Activated CD8-positive, alpha-beta T cell treated with anti-CD3 and anti-CD28 coated beads, Interleukin-2, amount 10 ng/mL, durations not matched to agents 7 days and 5 days (primary cell): ENCODE results near the gene WDR6. TPM values are rescaled to one million over a fixed set of nuclear protein-coding genes. Genes with fewer than 3 reads are reported as not detected.

ENCODE experiments used
- ATAC-seq: fragments of 150-1000 bp; cut with Tn5 transposase; one replicate; pipeline ENCODE4 v1.10.0; 2021; ENCODE audit warnings: moderate library complexity
- CTCF ChIA-PET: fragments of 350-600 bp; sonication (Branson Sonifier 250); formaldehyde crosslinking; loops from one replicate; lab custom pipeline; 2021; ENCODE audit warnings: antibody characterized with exemption; lab: Charles Lee
- POLR2A ChIA-PET: fragments of 350-600 bp; sonication (Branson Sonifier 250); formaldehyde crosslinking; loops from one replicate; lab custom pipeline; 2021; ENCODE audit warnings: antibody characterized with exemption; lab: Charles Lee
- DNase-seq: peaks from one replicate; pipeline ENCODE4 v3.0.0-alpha.2; 2020
- H3K27ac Mint-ChIP-seq: one replicate; pipeline ENCODE4 v1.8.0; 2021; ENCODE audit warnings: mild to moderate bottlenecking, mixed read lengths
- H3K27me3 Mint-ChIP-seq: one replicate; pipeline ENCODE4 v1.8.0; 2021; ENCODE audit warnings: low read depth, mixed read lengths
- H3K36me3 Mint-ChIP-seq: one replicate; pipeline ENCODE4 v1.8.0; 2021; ENCODE audit warnings: low read depth, mixed read lengths
- H3K4me1 Mint-ChIP-seq: one replicate; pipeline ENCODE4 v1.8.0; 2021; ENCODE audit warnings: low read depth, mixed read lengths
- H3K4me3 Mint-ChIP-seq: one replicate; pipeline ENCODE4 v1.8.0; 2021; ENCODE audit warnings: mild to moderate bottlenecking, mixed read lengths
- H3K9me3 Mint-ChIP-seq: one replicate; pipeline ENCODE4 v1.8.0; 2022; ENCODE audit warnings: mixed read lengths; ENCODE audit not compliant: insufficient read depth
- total RNA-seq, 2 experiments: library from RNA; stranded (reverse); gene quantifications; one replicate each; pipeline ENCODE4 v1.2.3, GENCODE V29; 2021

The WDR6 gene
- total RNA-seq, 2 experiments from 2014 or later = 134 to 140 TPM

DNA sequence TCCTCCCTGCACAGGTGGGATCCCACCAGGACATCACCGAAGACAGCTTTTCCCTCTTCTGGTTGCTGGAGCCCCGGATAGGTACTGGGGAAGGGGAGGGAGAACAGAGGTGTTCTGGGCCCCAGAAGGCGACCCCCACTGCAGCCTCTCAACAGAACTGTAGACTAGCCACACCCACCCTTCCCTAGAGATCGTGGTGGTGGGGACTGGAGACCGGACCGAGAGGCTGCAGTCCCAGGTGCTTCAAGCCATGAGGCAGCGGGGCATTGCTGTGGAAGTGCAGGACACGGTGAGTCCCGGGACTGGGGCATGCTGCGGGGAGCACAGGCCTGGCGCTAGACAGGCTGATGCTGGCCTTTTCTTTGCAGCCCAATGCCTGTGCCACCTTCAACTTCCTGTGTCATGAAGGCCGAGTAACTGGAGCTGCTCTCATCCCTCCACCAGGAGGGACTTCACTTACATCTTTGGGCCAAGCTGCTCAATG lies 15.5 kb downstream of the WDR6 start:
- H3K36me3 Mint-ChIP-seq = peaks cover 61% of the 10 kb centered on the region
- POLR2A ChIA-PET = interaction anchor here (0.5 to 8.2 kb wide), 14 partner anchors 10 to 394 kb away, joined by 3 to 160 read pairs (median 5); partner anchors contain the start of genes IP6K2, P4HTM, QRICH1 and SLC25A20
- ATAC-seq = no peak
- H3K27me3 Mint-ChIP-seq = no peaks in the 10 kb centered on the region
- H3K27ac Mint-ChIP-seq = peak overlapping the region; percentile 99
- H3K9me3 Mint-ChIP-seq = no peaks in the 10 kb centered on the region
- CTCF ChIA-PET = interaction anchor here (0.9 to 19.2 kb wide), 9 partner anchors 9 to 587 kb away, joined by 3 to 319 read pairs (median 11); partner anchors contain the start of genes NICN1, P4HTM, QRICH1 and SLC25A20
- peak overlapping the region; percentile 97 for H3K4me3 Mint-ChIP-seq
- peaks cover 60% of the 10 kb centered on the region for H3K4me1 Mint-ChIP-seq
- peak; percentile 27 for DNase-seq

GRCh38 chr3:49023775-49024174 lies 16.6 kb downstream of the WDR6 start:
- CTCF ChIA-PET = interaction anchor here (1.2 to 19.2 kb wide), 2 partner anchors 33 to 70 kb away, joined by 5 to 319 read pairs; partner anchors contain the start of genes P4HTM and QRICH1
- H3K4me3 Mint-ChIP-seq = peak overlapping the region; percentile 49
- no peaks in the 10 kb centered on the region for H3K27me3 Mint-ChIP-seq
- DNase-seq (no peak), ATAC-seq (no peak)
- no peaks in the 10 kb centered on the region for H3K9me3 Mint-ChIP-seq
- POLR2A ChIA-PET = interaction anchor here (0.7 to 8.2 kb wide), 5 partner anchors 8 to 69 kb away, joined by 3 to 160 read pairs (median 4); partner anchors contain the start of genes QRICH1 and WDR6
- H3K36me3 Mint-ChIP-seq = peaks cover 68% of the 10 kb centered on the region
- peaks cover 67% of the 10 kb centered on the region for H3K4me1 Mint-ChIP-seq
- H3K27ac Mint-ChIP-seq = peak overlapping the region; percentile 72

GRCh38 chr3:49024449-49024848 lies 17.3 kb downstream of the WDR6 start:
- H3K9me3 Mint-ChIP-seq = no peaks in the 10 kb centered on the region
- peaks cover 71% of the 10 kb centered on the region for H3K36me3 Mint-ChIP-seq
- peaks cover 70% of the 10 kb centered on the region for H3K4me1 Mint-ChIP-seq
- ChIA-PET POLR2A (interaction anchor here (0.7 to 7.8 kb wide), 3 partner anchors 9 to 69 kb away, joined by 3 to 62 read pairs (median 4); partner anchors contain the start of genes QRICH1 and WDR6), CTCF (interaction anchor here (1.2 to 19.2 kb wide), 2 partner anchors 34 to 69 kb away, joined by 5 to 319 read pairs; partner anchors contain the start of genes P4HTM and QRICH1)
- H3K27ac Mint-ChIP-seq = peak overlapping the region; percentile 43
- DNase-seq = no peak
- no peak for ATAC-seq
- no peaks in the 10 kb centered on the region for H3K27me3 Mint-ChIP-seq
- no peak overlapping the region for H3K4me3 Mint-ChIP-seq

DNA sequence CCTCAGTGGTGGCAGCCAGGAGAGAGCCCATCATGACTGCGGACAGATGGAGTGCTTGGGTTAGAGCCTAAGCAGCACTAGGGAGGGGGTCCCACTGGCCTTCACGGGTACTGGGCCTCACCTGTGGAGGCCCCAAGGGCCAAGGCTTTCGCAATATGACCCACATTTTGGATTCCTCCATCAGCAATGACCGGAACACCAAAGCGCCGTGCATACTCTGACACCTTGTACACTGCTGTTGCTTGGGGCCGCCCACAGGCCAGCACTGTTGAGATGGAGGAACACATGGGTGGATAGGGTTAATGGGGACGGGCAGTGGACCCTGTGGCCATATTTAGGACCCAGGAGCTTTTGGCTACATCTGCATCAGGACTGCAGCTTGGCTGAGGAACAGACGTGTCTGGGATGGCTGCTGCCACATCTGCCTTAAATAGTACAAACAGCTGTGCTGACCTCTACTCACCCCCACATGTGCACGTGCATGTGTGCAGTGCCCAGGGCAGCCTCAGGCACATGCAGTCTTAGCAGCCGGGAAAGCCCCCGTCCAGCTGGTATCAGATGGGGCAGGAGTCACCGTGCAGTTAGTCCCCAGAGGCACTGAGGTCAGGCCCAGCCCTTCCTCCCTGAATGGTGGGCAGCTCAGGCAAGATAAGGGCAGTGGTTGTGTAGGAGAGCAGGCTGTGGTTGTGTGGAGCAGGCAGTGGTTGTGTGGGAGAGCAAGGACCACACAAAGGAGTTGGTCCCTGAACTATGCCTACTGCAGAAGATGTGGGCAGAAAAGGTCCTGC lies 18.0 kb downstream of the WDR6 start:
- Mint-ChIP-seq H3K27ac (no peak overlapping the region), H3K9me3 (no peaks in the 10 kb centered on the region), H3K4me3 (no peak overlapping the region), H3K36me3 (peaks cover 76% of the 10 kb centered on the region), H3K27me3 (no peaks in the 10 kb centered on the region), H3K4me1 (peaks cover 68% of the 10 kb centered on the region)
- CTCF ChIA-PET = interaction anchor here (1.2 kb wide), 1 partner anchor 69 kb away, joined by 5 read pairs; the partner anchor contains the start of gene QRICH1
- ATAC-seq (no peak), DNase-seq (no peak)
- POLR2A ChIA-PET = interaction anchor here (1.4 to 1.5 kb wide), 2 partner anchors 8 to 18 kb away, joined by 3 to 4 read pairs; partner anchors contain the start of gene WDR6

DNA sequence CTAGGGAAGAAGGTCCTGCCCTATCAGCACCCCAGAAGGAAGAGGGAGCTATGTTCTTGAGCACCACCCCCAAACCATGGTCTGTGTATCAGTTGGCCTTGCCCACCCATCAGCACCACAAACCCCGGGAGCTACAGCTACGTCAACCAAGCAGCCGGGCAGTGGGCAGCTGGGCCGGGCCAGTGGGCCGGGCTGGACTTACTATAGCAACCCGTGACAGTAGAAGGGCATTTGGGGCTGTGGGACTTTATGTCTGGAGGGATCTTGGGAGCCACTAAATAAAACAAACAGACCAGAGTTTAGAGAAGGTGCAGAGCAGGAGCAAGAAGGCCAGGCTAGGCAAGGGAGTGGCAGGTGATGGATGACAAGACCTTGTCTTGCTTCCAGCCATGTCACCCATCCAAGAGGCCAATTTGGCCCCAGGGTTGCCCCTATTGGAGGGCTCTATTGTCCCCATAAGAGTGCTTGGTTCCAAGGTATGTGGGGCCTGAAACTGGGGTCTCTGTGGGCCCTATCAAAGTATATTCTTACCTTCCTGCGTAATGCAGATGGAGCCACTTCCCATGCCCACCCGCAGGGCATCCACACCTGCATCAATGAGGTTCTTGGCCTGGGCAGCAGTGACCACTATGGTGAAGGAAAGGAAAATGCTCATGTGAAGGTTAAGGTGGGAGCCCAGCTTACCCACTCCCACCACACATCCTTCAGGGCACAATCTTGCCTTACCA lies 18.8 kb downstream of the WDR6 start:
- DNase-seq (no peak), ATAC-seq (no peak)
- Mint-ChIP-seq H3K4me3 (no peak overlapping the region), H3K4me1 (peaks cover 67% of the 10 kb centered on the region), H3K27ac (peak overlapping the region; percentile 50), H3K27me3 (no peaks in the 10 kb centered on the region), H3K9me3 (no peaks in the 10 kb centered on the region), H3K36me3 (peaks cover 78% of the 10 kb centered on the region)
- CTCF ChIA-PET = interaction anchor here (1.0 kb wide), 1 partner anchor 39 kb away, joined by 3 read pairs; no protein-coding TSS in a partner anchor
- POLR2A ChIA-PET = interaction anchor here (0.7 to 1.5 kb wide), 4 partner anchors 8 to 139 kb away, joined by 3 to 5 read pairs (median 4); partner anchors contain the start of genes QRICH1 and WDR6

GRCh38 chr3:49026536-49026935 lies 19.3 kb downstream of the WDR6 start:
- no peak overlapping the region for H3K4me3 Mint-ChIP-seq
- no peak for ATAC-seq
- POLR2A ChIA-PET = interaction anchor here (0.7 to 1.4 kb wide), 3 partner anchors 9 to 139 kb away, joined by 3 to 5 read pairs (median 3); partner anchors contain the start of gene QRICH1

DNA sequence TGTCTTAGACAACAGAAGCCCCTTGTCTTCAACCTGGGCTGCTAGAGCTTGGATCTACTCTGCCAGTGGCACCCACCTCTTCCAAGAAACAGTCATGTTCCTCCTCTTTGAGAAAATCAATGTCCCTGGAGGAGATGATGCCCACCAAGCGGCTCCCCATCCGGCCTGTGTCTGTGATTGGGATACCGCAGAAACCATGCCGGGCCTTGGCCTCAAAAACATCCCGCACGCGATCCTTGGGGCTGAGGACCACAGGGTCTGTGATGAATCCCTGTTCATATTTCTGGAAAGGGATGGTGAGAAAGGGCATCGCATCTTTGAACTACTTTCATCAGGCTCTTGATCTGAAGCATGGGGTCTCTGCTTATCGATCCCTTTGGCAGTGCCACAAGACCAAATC lies 20.4 kb downstream of the WDR6 start:
- peaks cover 86% of the 10 kb centered on the region for H3K36me3 Mint-ChIP-seq
- no peaks in the 10 kb centered on the region for H3K9me3 Mint-ChIP-seq
- ChIA-PET POLR2A (interaction anchor here (2.2 kb wide), 1 partner anchor 38 kb away, joined by 8 read pairs; the partner anchor contains the start of gene P4HTM), CTCF (interaction anchor here (1.1 to 2.2 kb wide), 2 partner anchors 8 to 40 kb away, joined by 5 to 23 read pairs; no protein-coding TSS in a partner anchor)
- H3K27ac Mint-ChIP-seq = peak overlapping the region; percentile 96
- peak overlapping the region; percentile 92 for H3K4me3 Mint-ChIP-seq
- DNase-seq = no peak
- no peaks in the 10 kb centered on the region for H3K27me3 Mint-ChIP-seq
- peaks cover 65% of the 10 kb centered on the region for H3K4me1 Mint-ChIP-seq
- ATAC-seq = no peak

More at GRCh38 chr3:49026536-49026935, 19.3 kb downstream of the WDR6 start:
- H3K9me3 Mint-ChIP-seq = no peaks in the 10 kb centered on the region
- H3K4me1 Mint-ChIP-seq = peaks cover 67% of the 10 kb centered on the region
- DNase-seq = no peak
- peaks cover 81% of the 10 kb centered on the region for H3K36me3 Mint-ChIP-seq
- H3K27me3 Mint-ChIP-seq = no peaks in the 10 kb centered on the region
- CTCF ChIA-PET = interaction anchor here (1.0 kb wide), 1 partner anchor 39 kb away, joined by 3 read pairs; no protein-coding TSS in a partner anchor
- no peak overlapping the region for H3K27ac Mint-ChIP-seq

- Mint-ChIP-seq H3K27me3 (no peaks in the 10 kb centered on the region), H3K27ac (peak overlapping the region; percentile 96), H3K4me3 (peak overlapping the region; percentile 92), H3K36me3 (peaks cover 84% of the 10 kb centered on the region), H3K9me3 (no peaks in the 10 kb centered on the region), H3K4me1 (peaks cover 58% of the 10 kb centered on the region)
- POLR2A ChIA-PET = interaction anchor here (0.7 to 2.2 kb wide), 6 partner anchors 9 to 311 kb away, joined by 3 to 22 read pairs (median 8); partner anchors contain the start of genes DALRD3, IP6K2, P4HTM and WDR6
- ATAC-seq (no peak), DNase-seq (no peak)
- CTCF ChIA-PET = interaction anchor here (0.8 to 2.2 kb wide), 5 partner anchors 8 to 65 kb away, joined by 3 to 23 read pairs (median 8); partner anchors contain the start of genes P4HTM and QRICH1
Measured at GRCh38 chr3:49028298-49028672, 21.1 kb downstream of the WDR6 start.

- Mint-ChIP-seq H3K4me3 (peak within 1 kb of the TSS; percentile 92), H3K27me3 (no peaks in the 10 kb centered on the region), H3K4me1 (peaks cover 53% of the 10 kb centered on the region), H3K27ac (peak within 1 kb of the TSS; percentile 96), H3K36me3 (peaks cover 80% of the 10 kb centered on the region), H3K9me3 (no peaks in the 10 kb centered on the region)
- CTCF ChIA-PET = interaction anchor here (0.8 to 2.2 kb wide), 7 partner anchors 9 to 65 kb away, joined by 3 to 23 read pairs (median 6); partner anchors contain the start of genes DALRD3, P4HTM and QRICH1
- POLR2A ChIA-PET = interaction anchor here (0.7 to 2.2 kb wide), 13 partner anchors 10 to 312 kb away, joined by 3 to 22 read pairs (median 3); partner anchors contain the start of genes DALRD3, IP6K2, P4HTM and QRICH1
- DNase-seq (peak; percentile 94), ATAC-seq (peak; percentile 95)
Measured at GRCh38 chr3:49028673-49029562, 21.7 kb downstream of the WDR6 start, which contains the start of gene IMPDH2. Gene IMPDH2, minus strand, starts transcription at chr3:49029398. Its CDS starts 48 bp downstream, at chr3:49029350.
